Esophagus squamous epithelium (tissue), 5 donors: ENCODE results near the gene ANO4. TPM values are rescaled to one million over a fixed set of nuclear protein-coding genes. Genes with fewer than 3 reads are reported as not detected.
A peak's percentile ranks its signal among the peaks of the same experiment; 100 is the strongest.

ENCODE experiments used
- DNase-seq: peaks from one replicate; lab custom pipeline; 2025; lab: John Stamatoyannopoulos, UW
- H3K27ac ChIP-seq, 4 donors: fragments of 200-600 bp; sonication (generic); one replicate each; pipeline ENCODE4 v1.5.1; 2016 to 2019; ENCODE audit warnings: mild to moderate bottlenecking in 1 of 4
- H3K27me3 ChIP-seq, 4 donors: fragments of 200-600 bp; sonication (generic); 1 replicate in 3 of 4; 2 replicates in 1 of 4; pipeline versions ENCODE4 v1.5.1 to v1.6.0; 2017 to 2021; ENCODE audit warnings: antibody characterized with exemption in 1 of 4
- H3K36me3 ChIP-seq, 3 donors: fragments of 200-600 bp; sonication (generic); one replicate each; pipeline ENCODE4 v1.5.1; 2016 to 2019
- H3K4me1 ChIP-seq, 3 donors: fragments of 200-600 bp; sonication (generic); one replicate each; pipeline ENCODE4 v1.5.1; 2017 to 2019
- H3K4me3 ChIP-seq, 4 donors: fragments of 200-600 bp; sonication (generic); 1 replicate in 3 of 4; 2 replicates in 1 of 4; pipeline ENCODE4 v1.5.1; 2016 to 2019; ENCODE audit warnings: mild to moderate bottlenecking in 2 of 4, moderate library complexity in 1 of 4
- H3K9me3 ChIP-seq, 3 donors: fragments of 200-600 bp; sonication (generic); one replicate each; pipeline ENCODE4 v1.5.1; 2016 to 2019
- CTCF ChIP-seq, 6 experiments: fragments of 450-650 bp in 4 of 6; fragments of 200-600 bp in 2 of 6; sonication (generic) in 2 of 6; IDR thresholded peaks; one replicate each; pipeline ENCODE4 v1.5.1; 2016 to 2019; ENCODE audit warnings: antibody characterized with exemption in 6 of 6, mild to moderate bottlenecking in 4 of 6, moderate library complexity in 4 of 6
- POLR2A ChIP-seq, 4 donors: fragments of 450-650 bp; IDR thresholded peaks; one replicate each; pipeline ENCODE4 v1.6.1; 2017; ENCODE audit warnings: antibody characterized with exemption in 4 of 4, mild to moderate bottlenecking in 4 of 4, moderate library complexity in 3 of 4
- WGBS, 2 donors: methylation state at CpG; one replicate each; pipeline ENCODE4 v1.1.5; 2018; 5-methylcytosine and 5-hydroxymethylcytosine counted together
- intact Hi-C: fragments of 100-400 bp; cut with DNase I; formaldehyde crosslinking; loops from one replicate; pipeline ENCODE4 v1.15.0; 2022
- total RNA-seq, 4 donors: library from RNA; depleted of rRNA; stranded (reverse); fragments of >200 nt; gene quantifications; one replicate each; pipeline ENCODE4 v1.1.0, GENCODE V29; 2016
- donor health status: DM: yes; HTN: yes; CAD: no.

The ANO4 gene
- total RNA-seq, 4 donors from 2014 or later: 0.09 TPM; not detected in 3

GRCh38 chr12:100875771-100876170, 81.2 kb downstream of the ANO4 start:
- Histone ChIP-seq H3K27me3 (no peaks in the 10 kb centered on the region), H3K36me3 (no peaks in the 10 kb centered on the region), H3K9me3 (peaks cover 0 to 11% (median 0%) of the 10 kb centered on the region in 3 donors), H3K27ac (no peak overlapping the region), H3K4me3 (no peak overlapping the region), H3K4me1 (no peaks in the 10 kb centered on the region)
- whole genome bisulfite sequencing, 2 donors: 60 to 83% methylated on average over 2 of the region's 2 CpGs
- DNase-seq: no peak
- intact Hi-C loops: no loop called here
- TF ChIP-seq CTCF (IDR thresholded peaks at IDR 0.05): no peak
- no peak for TF ChIP-seq POLR2A (IDR thresholded peaks at IDR 0.05)

GRCh38 chr12:100877776-100878175, 83.2 kb downstream of the ANO4 start:
- peak in 1 of 6 experiments; percentile 33 for TF ChIP-seq CTCF (IDR thresholded peaks at IDR 0.05)
- no peak for TF ChIP-seq POLR2A (IDR thresholded peaks at IDR 0.05)
- no peaks in the 10 kb centered on the region for H3K36me3 ChIP-seq
- WGBS, 2 donors: 25 to 37% methylated on average over 2 of the region's 2 CpGs
- H3K27me3 ChIP-seq: no peaks in the 10 kb centered on the region
- H3K27ac ChIP-seq: no peak overlapping the region
- H3K4me1 ChIP-seq: no peaks in the 10 kb centered on the region
- intact Hi-C loops: no loop called here
- no peak overlapping the region for H3K4me3 ChIP-seq
- peaks cover 0 to 11% (median 0%) of the 10 kb centered on the region in 3 donors for H3K9me3 ChIP-seq
- no peak for DNase-seq

GRCh38 chr12:100895192-100895591, 100.6 kb downstream of the ANO4 start:
- Histone ChIP-seq H3K27ac (no peak overlapping the region), H3K27me3 (no peaks in the 10 kb centered on the region), H3K9me3 (no peaks in the 10 kb centered on the region), H3K36me3 (no peaks in the 10 kb centered on the region), H3K4me1 (no peaks in the 10 kb centered on the region), H3K4me3 (no peak overlapping the region)
- TF ChIP-seq CTCF (IDR thresholded peaks at IDR 0.05) (no peak), POLR2A (IDR thresholded peaks at IDR 0.05) (no peak)
- intact Hi-C loops: no loop called here
- WGBS, 2 donors: 72 to 75% methylated on average over 2 of the region's 2 CpGs
- no peak for DNase-seq

GRCh38 chr12:100896192-100896591, 101.6 kb downstream of the ANO4 start:
- no peak for DNase-seq
- Histone ChIP-seq H3K27me3 (no peaks in the 10 kb centered on the region), H3K9me3 (no peaks in the 10 kb centered on the region), H3K4me1 (no peaks in the 10 kb centered on the region), H3K4me3 (no peak overlapping the region), H3K36me3 (no peaks in the 10 kb centered on the region), H3K27ac (no peak overlapping the region)
- TF ChIP-seq CTCF (IDR thresholded peaks at IDR 0.05): no peak
- no peak for TF ChIP-seq POLR2A (IDR thresholded peaks at IDR 0.05)
- WGBS, 2 donors: 66 to 76% methylated on average over 5 of the region's 5 CpGs
- intact Hi-C loops: no loop called here

GRCh38 chr12:100897240-100897639, 102.7 kb downstream of the ANO4 start:
- Histone ChIP-seq H3K27ac (no peak overlapping the region), H3K36me3 (no peaks in the 10 kb centered on the region), H3K4me3 (no peak overlapping the region), H3K4me1 (no peaks in the 10 kb centered on the region), H3K9me3 (no peaks in the 10 kb centered on the region), H3K27me3 (no peaks in the 10 kb centered on the region)
- WGBS, 2 donors: 81 to 83% methylated on average over 5 of the region's 5 CpGs
- intact Hi-C loops: no loop called here
- TF ChIP-seq CTCF (IDR thresholded peaks at IDR 0.05) (no peak), POLR2A (IDR thresholded peaks at IDR 0.05) (no peak)
- no peak for DNase-seq
